ENCODE data around the gene LRP2BP. TPM values are rescaled to one million over a fixed set of nuclear protein-coding genes. Genes with fewer than 3 reads are reported as not detected.
A peak's percentile ranks its signal among the peaks of the same experiment; 100 is the strongest.

The LRP2BP gene
- total RNA-seq, 1 experiment from 2014 or later, result 0.33 TPM

GRCh38 chr4:185370268-185370949, 25.3 kb downstream of the LRP2BP start:
- TF ChIP-seq ELF4 (CRISPR knock-in tag; IDR thresholded peaks at IDR 0.05; ENCODE audit: low read depth), result no peak
- no peak for TF ChIP-seq CREM (CRISPR knock-in tag; IDR thresholded peaks at IDR 0.05)
- TF ChIP-seq AFF4 (CRISPR knock-in tag; IDR thresholded peaks at IDR 0.05; ENCODE audit: borderline replicate concordance), result no peak
- no peak for TF ChIP-seq ZNF532 (CRISPR knock-in tag; IDR thresholded peaks at IDR 0.05; ENCODE audit: borderline replicate concordance)
- TF ChIP-seq ZNF138 (CRISPR knock-in tag; conservative IDR thresholded peaks at IDR 0.05), result no peak
- no peak for TF ChIP-seq JUN (CRISPR knock-in tag; IDR thresholded peaks at IDR 0.05)
- no peak for TF ChIP-seq ATF1 (CRISPR knock-in tag; IDR thresholded peaks at IDR 0.05)
- TF ChIP-seq ZNF423 (CRISPR knock-in tag; IDR thresholded peaks at IDR 0.05), result no peak
- no peak for TF ChIP-seq ZBTB21 (CRISPR knock-in tag; IDR thresholded peaks at IDR 0.05; ENCODE audit: borderline replicate concordance)
- TF ChIP-seq TCF7 (CRISPR knock-in tag; IDR thresholded peaks at IDR 0.05; ENCODE audit: low read depth), result no peak
- TF ChIP-seq GTF2I (CRISPR knock-in tag; conservative IDR thresholded peaks at IDR 0.05), result no peak
- no peak for DNase-seq (ENCODE audit: low spot score)
- H3K27ac Mint-ChIP-seq, result no peak overlapping the region

GRCh38 chr4:185369731-185370130, 26.0 kb downstream of the LRP2BP start:
- Mint-ChIP-seq H3K27me3 (ENCODE audit: low read depth) (no peaks in the 10 kb centered on the region), H3K4me3 (no peak overlapping the region), H3K9me3 (no peaks in the 10 kb centered on the region), H3K4me1 (peaks cover 11% of the 10 kb centered on the region), H3K36me3 (peaks cover 11% of the 10 kb centered on the region; the same call in 1 of the 2 replicates), H3K27ac (peak overlapping the region; percentile 68; the same call in 1 of the 2 replicates)
- ATAC-seq, result no peak
- no peak for DNase-seq (ENCODE audit: low spot score)
- ChIA-PET POLR2A (no interaction called here), CTCF (no interaction called here)
- TF ChIP-seq TCF7 (CRISPR knock-in tag; IDR thresholded peaks at IDR 0.05; ENCODE audit: low read depth) (no peak), TEAD4 (CRISPR knock-in tag; IDR thresholded peaks at IDR 0.05) (no peak), ERG (CRISPR knock-in tag; IDR thresholded peaks at IDR 0.05) (no peak), ZNF396 (CRISPR knock-in tag; IDR thresholded peaks at IDR 0.05; ENCODE audit: borderline replicate concordance) (no peak), MYBL2 (CRISPR knock-in tag; IDR thresholded peaks at IDR 0.05) (no peak), USF1 (CRISPR knock-in tag; IDR thresholded peaks at IDR 0.05) (no peak), IRF2 (CRISPR knock-in tag; IDR thresholded peaks at IDR 0.05; ENCODE audit: borderline replicate concordance, low read depth) (no peak), TEAD1 (CRISPR knock-in tag; IDR thresholded peaks at IDR 0.05) (no peak), CTCF (IDR thresholded peaks at IDR 0.05) (no peak), ZNF512 (CRISPR knock-in tag; IDR thresholded peaks at IDR 0.05; ENCODE audit: borderline replicate concordance) (no peak), TP53 (CRISPR knock-in tag; IDR thresholded peaks at IDR 0.05) (no peak)

More at GRCh38 chr4:185370268-185370949, 25.3 kb downstream of the LRP2BP start:
- Mint-ChIP-seq H3K36me3 (peaks cover 11% of the 10 kb centered on the region; the same call in 1 of the 2 replicates), H3K9me3 (no peaks in the 10 kb centered on the region), H3K27me3 (ENCODE audit: low read depth) (no peaks in the 10 kb centered on the region), H3K4me1 (peaks cover 11% of the 10 kb centered on the region), H3K4me3 (no peak overlapping the region)
- POLR2A ChIA-PET, result no interaction called here
- CTCF ChIA-PET, result no interaction called here
- ATAC-seq, result no peak

All from WTC11 (cell line).